SK-N-SH treated with all-trans-retinoic acid at 6 μM for 48 hours (cell line): Measurements from ENCODE around the gene DENND1B.

Experiments
- BACH2 ChIP-seq: fragments of 250-450 bp; sonication (Bioruptor Pico); IDR thresholded peaks from 2 replicates; pipeline ENCODE4 v1.9.0; 2021; ENCODE audit warnings: mild to moderate bottlenecking, borderline replicate concordance
- POU6F1 ChIP-seq: fragments of 250-450 bp; sonication (Bioruptor Pico); IDR thresholded peaks from 2 replicates; pipeline ENCODE4 v1.8.0; 2021; ENCODE audit warnings: low read depth, mild to moderate bottlenecking, moderate library complexity, borderline replicate concordance
- TOX ChIP-seq: fragments of 250-450 bp; sonication (Bioruptor Pico); IDR thresholded peaks from 2 replicates; pipeline ENCODE4 v1.8.0; 2021; ENCODE audit warnings: mild to moderate bottlenecking, moderate library complexity, borderline replicate concordance
- ZFP3 ChIP-seq: fragments of 250-450 bp; sonication (Bioruptor Pico); IDR thresholded peaks from 2 replicates; pipeline ENCODE4 v1.5.0; 2020; ENCODE audit warnings: mild to moderate bottlenecking, moderate library complexity
- ZNF70 ChIP-seq: fragments of 450-650 bp; formaldehyde crosslinking; IDR thresholded peaks from 2 replicates; pipeline ENCODE4 v1.5.0; 2020; ENCODE audit warnings: mild to moderate bottlenecking, moderate library complexity
- TF ChIP-seq, protein P1 (sequence below): fragments of 250-450 bp; sonication (Bioruptor Pico); IDR thresholded peaks from 2 replicates; pipeline ENCODE4 v1.8.0; 2020; ENCODE audit warnings: mild to moderate bottlenecking, moderate library complexity, borderline replicate concordance

GRCh38 chr1:197621761-197622160 lies 153.5 kb downstream of the DENND1B start:
- TF ChIP-seq BACH2 (CRISPR knock-in tag) (no peak), TOX (CRISPR knock-in tag) (no peak), POU6F1 (no peak), ZFP3 (CRISPR knock-in tag) (no peak), ZNF70 (CRISPR knock-in tag) (no peak)
- TF ChIP-seq, protein P1, sequence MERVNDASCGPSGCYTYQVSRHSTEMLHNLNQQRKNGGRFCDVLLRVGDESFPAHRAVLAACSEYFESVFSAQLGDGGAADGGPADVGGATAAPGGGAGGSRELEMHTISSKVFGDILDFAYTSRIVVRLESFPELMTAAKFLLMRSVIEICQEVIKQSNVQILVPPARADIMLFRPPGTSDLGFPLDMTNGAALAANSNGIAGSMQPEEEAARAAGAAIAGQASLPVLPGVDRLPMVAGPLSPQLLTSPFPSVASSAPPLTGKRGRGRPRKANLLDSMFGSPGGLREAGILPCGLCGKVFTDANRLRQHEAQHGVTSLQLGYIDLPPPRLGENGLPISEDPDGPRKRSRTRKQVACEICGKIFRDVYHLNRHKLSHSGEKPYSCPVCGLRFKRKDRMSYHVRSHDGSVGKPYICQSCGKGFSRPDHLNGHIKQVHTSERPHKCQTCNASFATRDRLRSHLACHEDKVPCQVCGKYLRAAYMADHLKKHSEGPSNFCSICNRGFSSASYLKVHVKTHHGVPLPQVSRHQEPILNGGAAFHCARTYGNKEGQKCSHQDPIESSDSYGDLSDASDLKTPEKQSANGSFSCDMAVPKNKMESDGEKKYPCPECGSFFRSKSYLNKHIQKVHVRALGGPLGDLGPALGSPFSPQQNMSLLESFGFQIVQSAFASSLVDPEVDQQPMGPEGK = no peak
